Suprapubic skin (tissue), 4 donors: ENCODE data around the gene PDE4D. TPM values are rescaled to one million over a fixed set of nuclear protein-coding genes. Genes with fewer than 3 reads are reported as not detected.
"Not testable (repeated sequence)": the region's sequence is repeated elsewhere in the genome, so short reads cannot be mapped to it uniquely, and the experiment has no call there.

Experiments used
- DNase-seq, 2 donors: peaks; one replicate each; pipeline ENCODE4 v3.0.0-alpha.2; 2019; ENCODE audit warnings: low spot score in 2 of 2
- H3K27ac ChIP-seq: fragments of 200-600 bp; sonication (generic); one replicate; pipeline ENCODE4 v1.5.1; 2019
- H3K27me3 ChIP-seq: fragments of 200-600 bp; sonication (generic); one replicate; pipeline ENCODE4 v1.5.1; 2019
- H3K36me3 ChIP-seq: fragments of 200-600 bp; sonication (generic); one replicate; pipeline ENCODE4 v1.5.1; 2019
- H3K4me1 ChIP-seq: fragments of 200-600 bp; sonication (generic); one replicate; pipeline ENCODE4 v1.5.1; 2019
- H3K4me3 ChIP-seq: fragments of 200-600 bp; sonication (generic); one replicate; pipeline ENCODE4 v1.5.1; 2019; ENCODE audit warnings: mild to moderate bottlenecking
- H3K9me3 ChIP-seq: fragments of 200-600 bp; sonication (generic); one replicate; pipeline ENCODE4 v1.5.1; 2019
- EP300 ChIP-seq: sonication (generic); formaldehyde crosslinking; IDR thresholded peaks from one replicate; pipeline ENCODE4 v1.6.1; 2017; ENCODE audit warnings: antibody characterized with exemption
- POLR2A ChIP-seq, 2 donors: fragments of 450-650 bp; IDR thresholded peaks; one replicate each; pipeline ENCODE4 v1.6.1; 2017; ENCODE audit warnings: antibody characterized with exemption in 2 of 2, mild to moderate bottlenecking in 2 of 2, moderate library complexity in 2 of 2
- POLR2AphosphoS5 ChIP-seq, 3 donors: sonication (generic); formaldehyde crosslinking; IDR thresholded peaks; one replicate each; pipeline ENCODE4 v1.6.1; 2017; ENCODE audit warnings: antibody characterized with exemption in 3 of 3
- WGBS: methylation state at CpG from one replicate; pipeline ENCODE4 v1.1.5; 2018; 5-methylcytosine and 5-hydroxymethylcytosine counted together
- total RNA-seq, 4 donors: library from RNA; depleted of rRNA; stranded (reverse); fragments of >200 nt; gene quantifications; one replicate each; pipeline ENCODE4 v1.1.0, GENCODE V29; 2016
- TF ChIP-seq, protein P1 (sequence below), 2 donors: fragments of 200-600 bp in 1 of 2; fragments of 450-650 bp in 1 of 2; sonication (generic) in 1 of 2; IDR thresholded peaks; one replicate each; pipeline ENCODE4 v1.5.1; 2016 to 2019; ENCODE audit warnings: antibody characterized with exemption in 2 of 2, mild to moderate bottlenecking in 1 of 2, moderate library complexity in 1 of 2

PDE4D gene
- total RNA-seq, 4 donors from 2014 or later = 26.8 to 57.2 (median 29.9) TPM

GRCh38 chr5:59789894-59790293 is 103.6 kb downstream of the PDE4D start:
- 61% methylated on average over 2 of the region's 2 CpGs for WGBS
- H3K27ac ChIP-seq = no peak overlapping the region
- H3K4me3 ChIP-seq = no peak overlapping the region
- H3K27me3 ChIP-seq = no peaks in the 10 kb centered on the region
- no peaks in the 10 kb centered on the region for H3K36me3 ChIP-seq
- DNase-seq = no peak
- TF ChIP-seq, protein P1, sequence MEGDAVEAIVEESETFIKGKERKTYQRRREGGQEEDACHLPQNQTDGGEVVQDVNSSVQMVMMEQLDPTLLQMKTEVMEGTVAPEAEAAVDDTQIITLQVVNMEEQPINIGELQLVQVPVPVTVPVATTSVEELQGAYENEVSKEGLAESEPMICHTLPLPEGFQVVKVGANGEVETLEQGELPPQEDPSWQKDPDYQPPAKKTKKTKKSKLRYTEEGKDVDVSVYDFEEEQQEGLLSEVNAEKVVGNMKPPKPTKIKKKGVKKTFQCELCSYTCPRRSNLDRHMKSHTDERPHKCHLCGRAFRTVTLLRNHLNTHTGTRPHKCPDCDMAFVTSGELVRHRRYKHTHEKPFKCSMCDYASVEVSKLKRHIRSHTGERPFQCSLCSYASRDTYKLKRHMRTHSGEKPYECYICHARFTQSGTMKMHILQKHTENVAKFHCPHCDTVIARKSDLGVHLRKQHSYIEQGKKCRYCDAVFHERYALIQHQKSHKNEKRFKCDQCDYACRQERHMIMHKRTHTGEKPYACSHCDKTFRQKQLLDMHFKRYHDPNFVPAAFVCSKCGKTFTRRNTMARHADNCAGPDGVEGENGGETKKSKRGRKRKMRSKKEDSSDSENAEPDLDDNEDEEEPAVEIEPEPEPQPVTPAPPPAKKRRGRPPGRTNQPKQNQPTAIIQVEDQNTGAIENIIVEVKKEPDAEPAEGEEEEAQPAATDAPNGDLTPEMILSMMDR (IDR thresholded peaks at IDR 0.05) = no peak
- TF ChIP-seq POLR2A (IDR thresholded peaks at IDR 0.05) (no peak), POLR2AphosphoS5 (IDR thresholded peaks at IDR 0.05) (no peak), EP300 (no peak)
- no peaks in the 10 kb centered on the region for H3K9me3 ChIP-seq
- peaks cover 38% of the 10 kb centered on the region for H3K4me1 ChIP-seq

DNA sequence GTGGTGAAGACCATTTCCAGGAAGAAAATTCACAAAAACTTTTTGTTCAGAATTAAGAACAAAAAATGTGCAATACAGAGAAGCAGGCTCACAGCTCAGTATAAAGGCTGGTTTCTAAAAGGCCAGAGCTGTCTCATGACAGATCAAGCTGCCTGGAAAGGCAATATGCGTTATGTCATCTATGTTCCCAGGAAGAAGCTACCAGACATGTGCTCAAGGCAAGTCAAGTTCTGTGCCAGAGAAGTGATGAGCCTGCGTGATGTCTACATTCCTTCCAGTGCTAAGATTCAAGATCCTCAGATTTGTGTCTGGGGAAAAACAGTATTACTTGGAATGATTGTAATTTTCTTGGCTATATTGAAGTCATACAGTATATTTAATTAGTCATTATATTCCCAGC is 104.3 kb downstream of the PDE4D start:
- no peak for TF ChIP-seq POLR2A (IDR thresholded peaks at IDR 0.05)
- TF ChIP-seq EP300 = no peak
- TF ChIP-seq, protein P1 (IDR thresholded peaks at IDR 0.05) = no peak
- no peak for TF ChIP-seq POLR2AphosphoS5 (IDR thresholded peaks at IDR 0.05)
- 61% methylated on average over 2 of the region's 2 CpGs for WGBS
- no peaks in the 10 kb centered on the region for H3K27me3 ChIP-seq
- no peak for DNase-seq
- H3K4me1 ChIP-seq = peaks cover 38% of the 10 kb centered on the region
- no peaks in the 10 kb centered on the region for H3K36me3 ChIP-seq
- H3K27ac ChIP-seq = no peak overlapping the region
- no peak overlapping the region for H3K4me3 ChIP-seq
- no peaks in the 10 kb centered on the region for H3K9me3 ChIP-seq

DNA sequence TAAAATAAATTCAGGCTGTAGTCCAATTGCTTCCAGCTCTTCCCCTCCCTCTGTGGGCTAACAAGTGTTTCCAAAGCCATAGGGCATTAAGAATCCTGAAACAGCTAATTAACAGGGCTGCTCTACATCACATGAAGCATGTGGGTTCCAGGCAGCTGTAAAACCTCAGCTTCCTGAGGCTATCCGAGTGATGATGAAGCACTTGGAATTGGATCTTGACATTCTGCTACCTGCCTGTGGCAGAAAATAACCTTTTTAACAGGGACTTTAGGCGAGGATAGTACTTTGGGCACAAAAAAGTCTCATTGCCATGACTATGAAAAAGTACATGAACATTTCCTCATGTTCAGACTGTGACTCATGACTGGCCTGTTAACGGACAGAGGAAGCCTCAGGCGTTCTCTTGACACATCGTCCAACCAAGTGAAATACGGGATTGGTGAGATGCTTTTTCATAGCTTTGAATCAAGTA is 107.2 kb downstream of the PDE4D start:
- Histone ChIP-seq H3K27me3 (no peaks in the 10 kb centered on the region), H3K9me3 (no peaks in the 10 kb centered on the region), H3K4me1 (peaks cover 24% of the 10 kb centered on the region), H3K36me3 (no peaks in the 10 kb centered on the region), H3K27ac (no peak overlapping the region), H3K4me3 (no peak overlapping the region)
- TF ChIP-seq, protein P1 (IDR thresholded peaks at IDR 0.05) = no peak
- TF ChIP-seq POLR2AphosphoS5 (IDR thresholded peaks at IDR 0.05) (no peak), EP300 (no peak), POLR2A (IDR thresholded peaks at IDR 0.05) (no peak)
- no peak for DNase-seq
- 23% methylated on average over 6 of the region's 6 CpGs for WGBS

DNA sequence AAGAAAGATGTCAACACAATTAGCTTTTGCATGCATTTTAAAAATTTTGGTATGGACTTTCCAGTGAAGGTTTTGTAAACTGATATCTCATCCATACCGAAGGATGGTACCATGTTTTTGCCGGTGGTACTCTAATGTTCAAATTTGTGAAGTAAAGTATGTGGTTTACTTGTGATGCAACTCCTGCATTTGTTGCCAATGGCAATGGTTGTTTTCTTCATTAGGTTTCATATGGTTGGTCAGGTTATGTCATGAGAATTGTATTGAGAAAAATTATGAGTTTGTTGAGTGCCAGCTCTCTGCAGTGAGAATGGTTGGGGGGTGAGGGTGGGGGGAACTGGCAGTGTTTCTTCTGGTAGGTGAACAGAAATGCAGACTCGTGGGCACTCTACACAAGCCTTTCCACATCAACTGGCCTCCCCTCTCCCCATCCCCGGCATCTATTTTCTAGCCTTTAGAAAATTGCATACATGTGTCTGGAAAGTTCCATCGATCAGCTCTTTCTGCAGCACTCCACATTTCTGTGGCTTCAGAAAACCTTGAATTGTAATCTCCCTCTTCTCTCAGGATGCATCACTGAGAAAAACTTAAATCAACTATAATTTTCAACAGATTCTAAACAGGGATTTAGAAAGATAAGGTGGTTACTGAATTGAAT is 107.7 kb downstream of the PDE4D start:
- Histone ChIP-seq H3K9me3 (no peaks in the 10 kb centered on the region), H3K4me1 (peaks cover 19% of the 10 kb centered on the region), H3K4me3 (no peak overlapping the region), H3K27me3 (no peaks in the 10 kb centered on the region), H3K36me3 (no peaks in the 10 kb centered on the region), H3K27ac (no peak overlapping the region)
- DNase-seq = no peak
- no peak for TF ChIP-seq POLR2AphosphoS5 (IDR thresholded peaks at IDR 0.05)
- TF ChIP-seq POLR2A (IDR thresholded peaks at IDR 0.05) = no peak
- no peak for TF ChIP-seq EP300
- TF ChIP-seq, protein P1 (IDR thresholded peaks at IDR 0.05) = no peak
- WGBS = 63% methylated on average over 5 of the region's 5 CpGs

DNA sequence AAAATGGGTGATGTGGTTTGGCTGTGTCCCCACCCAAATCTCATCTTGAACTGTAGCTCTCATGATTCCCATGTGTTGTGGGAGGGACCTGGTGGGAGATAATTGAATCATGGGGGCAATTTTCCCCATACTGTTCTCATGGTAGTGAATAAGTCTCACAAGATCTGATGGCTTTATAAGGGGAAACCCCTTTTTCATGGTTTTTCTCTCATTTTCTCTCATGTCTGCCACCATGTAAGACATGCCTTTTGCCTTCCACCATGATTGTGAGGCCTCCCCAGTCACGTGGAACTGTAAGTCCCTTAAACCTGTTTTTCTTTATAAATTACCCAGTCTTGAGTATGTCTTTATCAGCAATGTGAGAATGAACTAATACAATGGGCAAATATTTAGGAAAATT is 108.8 kb downstream of the PDE4D start:
- H3K27me3 ChIP-seq, H3K27ac ChIP-seq, H3K9me3 ChIP-seq, H3K4me3 ChIP-seq, DNase-seq, H3K36me3 ChIP-seq: not testable (repeated sequence)
- peaks cover 15% of the 10 kb centered on the region for H3K4me1 ChIP-seq
- 100% methylated on average over 1 of the region's 1 CpG for WGBS

GRCh38 chr5:59783264-59783663 is 110.3 kb downstream of the PDE4D start:
- Histone ChIP-seq H3K27ac (no peak overlapping the region), H3K9me3 (no peaks in the 10 kb centered on the region), H3K4me3 (no peak overlapping the region), H3K36me3 (no peaks in the 10 kb centered on the region), H3K27me3 (no peaks in the 10 kb centered on the region), H3K4me1 (peaks cover 12% of the 10 kb centered on the region)
- no peak for DNase-seq
- TF ChIP-seq EP300 (no peak), POLR2A (IDR thresholded peaks at IDR 0.05) (no peak)
